Measurements from ENCODE around the gene KCNE4.

The KCNE4 gene

DNA sequence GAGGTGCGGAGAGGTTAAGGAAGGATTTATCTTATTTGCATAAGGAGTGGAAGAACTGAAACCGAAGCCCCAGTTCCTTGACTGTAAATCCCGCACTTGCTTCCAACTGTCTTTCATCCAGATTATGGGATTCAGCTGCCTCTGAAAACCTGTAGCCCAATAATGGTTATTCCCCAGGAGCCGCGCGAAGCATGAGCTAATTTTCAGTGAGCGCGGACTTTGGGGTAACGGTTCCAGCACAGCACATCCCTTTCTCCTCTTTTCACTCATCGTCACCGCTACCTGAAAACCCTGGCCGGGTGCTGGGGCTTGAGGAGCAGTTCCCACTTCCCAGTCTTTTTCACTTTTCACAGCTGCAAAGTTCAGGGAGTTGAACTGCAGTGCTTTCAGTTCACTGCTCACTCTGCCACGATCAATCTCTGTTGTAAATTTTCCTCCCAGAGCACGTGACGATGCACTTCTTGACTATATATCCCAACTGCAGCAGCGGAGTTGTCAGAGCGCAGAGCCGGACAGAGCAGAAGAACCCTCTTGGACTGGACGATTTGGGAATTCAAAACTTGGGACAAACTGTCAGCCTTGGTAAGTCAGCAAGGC is at the start of gene KCNE4:
Gene KCNE4, plus strand, starts transcription at position 498 of the 597 bp plus-strand sequence. CDS start 641 bp downstream, outside the sequence.
- DNase-seq: no peak

GRCh38 chr2:223003191-223003590 is 48.8 kb upstream of the KCNE4 start:
- DNase-seq: no peak

GRCh38 chr2:223005496-223005895 is 46.5 kb upstream of the KCNE4 start:
- no peak for DNase-seq

DNA sequence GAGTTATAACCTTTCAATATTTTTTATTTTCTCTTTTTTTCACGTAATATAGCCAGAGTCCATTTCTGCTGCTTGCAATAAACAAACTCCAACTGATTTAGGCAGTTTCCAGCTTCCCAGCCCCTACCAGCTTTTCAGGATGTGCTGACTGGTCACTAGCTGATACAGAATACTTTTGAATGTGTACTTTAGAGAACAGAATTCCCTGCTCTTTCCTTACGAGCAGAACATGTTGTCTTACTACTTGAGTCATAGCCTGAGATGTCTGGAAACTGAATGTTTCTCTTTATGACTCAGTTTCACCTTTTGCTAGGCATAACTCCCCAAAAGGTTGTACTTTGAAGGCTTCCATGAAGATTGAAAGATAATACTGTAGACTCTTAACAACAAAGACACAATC is 44.5 kb upstream of the KCNE4 start:
- no peak for DNase-seq

DNA sequence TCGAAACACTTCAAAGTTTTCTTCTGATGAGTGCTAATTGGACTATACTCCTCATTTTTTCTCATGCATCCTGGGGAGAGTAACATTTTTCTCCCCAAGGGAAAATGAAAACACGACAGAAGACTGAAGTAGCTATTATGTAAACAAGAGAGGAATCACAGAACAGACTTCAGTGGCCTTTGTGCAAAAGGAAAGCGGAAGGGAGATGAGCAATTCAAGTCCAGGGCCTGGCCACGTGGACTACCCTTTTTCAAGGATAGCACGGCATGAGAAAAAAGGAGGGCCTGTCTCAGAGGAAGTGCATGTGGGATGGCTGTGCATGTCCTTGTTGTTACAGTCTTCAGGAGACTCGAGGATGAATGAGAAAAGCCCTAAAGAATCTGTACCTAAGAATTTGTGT is 43.8 kb upstream of the KCNE4 start:
- no peak for DNase-seq

- no peak for DNase-seq
Observed at GRCh38 chr2:223008956-223009355, 43.0 kb upstream of the KCNE4 start.

DNA sequence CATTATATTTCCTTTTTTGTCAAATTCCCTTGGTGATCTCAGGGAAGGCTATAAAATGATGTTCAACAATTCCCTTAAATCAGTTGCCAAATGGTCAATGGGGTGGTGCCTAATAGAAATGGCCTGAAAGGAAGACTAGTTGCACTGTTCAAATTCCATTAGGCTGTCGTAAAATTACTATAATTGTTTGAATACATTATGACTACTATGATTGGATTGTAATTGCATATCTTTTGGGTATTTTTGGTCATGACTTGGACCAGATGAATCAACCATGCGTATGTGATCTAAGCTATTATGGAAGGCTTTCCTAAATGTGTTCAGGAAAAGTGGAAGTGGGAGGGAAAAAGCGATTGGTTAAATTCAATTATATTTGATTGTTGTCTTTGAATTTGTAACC is 41.3 kb upstream of the KCNE4 start:
- no peak for DNase-seq

- no peak for DNase-seq
Observed at GRCh38 chr2:223012291-223012690, 39.7 kb upstream of the KCNE4 start.

- no peak for DNase-seq
Observed at GRCh38 chr2:223019390-223019930, 32.5 kb upstream of the KCNE4 start.

DNA sequence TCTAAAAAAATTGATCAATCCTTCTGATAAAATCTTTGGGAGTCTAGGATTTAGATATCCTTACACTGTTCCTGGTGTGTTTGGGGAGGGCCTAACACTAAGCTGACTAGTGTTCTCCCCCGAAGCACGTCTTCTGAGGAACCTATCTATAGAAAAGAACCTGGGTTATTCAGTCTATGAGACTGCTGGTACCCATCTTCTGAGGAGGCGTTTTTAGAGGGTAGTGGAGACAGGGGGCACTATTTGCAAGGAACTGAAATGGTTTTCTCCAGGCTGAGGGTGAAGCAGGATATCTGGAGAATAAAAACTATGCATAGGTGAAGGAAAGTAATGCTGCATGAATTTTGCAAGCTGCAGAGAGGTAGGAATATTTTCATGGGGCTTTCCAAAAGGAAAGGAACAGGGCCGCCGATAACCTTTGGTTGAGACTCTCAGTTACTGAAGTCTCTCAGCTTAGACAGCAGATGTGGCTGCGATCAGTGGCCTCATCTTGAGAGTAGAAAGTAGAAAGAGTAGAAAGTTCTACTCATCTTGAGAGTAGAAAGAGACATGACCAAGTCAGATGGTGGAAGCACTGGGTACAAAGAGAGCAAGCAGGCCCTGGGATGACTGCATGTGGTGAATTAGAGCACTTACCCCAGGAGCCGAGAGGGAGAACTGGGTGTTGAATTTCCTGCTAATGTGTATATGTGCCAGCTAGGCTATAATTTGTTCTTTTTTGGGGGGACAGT is 31.8 kb upstream of the KCNE4 start:
- DNase-seq: no peak

- no peak for DNase-seq
Observed at GRCh38 chr2:223020971-223021675, 30.9 kb upstream of the KCNE4 start.

GRCh38 chr2:223026357-223027110 is 25.5 kb upstream of the KCNE4 start:
- no peak for DNase-seq

GRCh38 chr2:223027442-223027841 is 24.5 kb upstream of the KCNE4 start:
- no peak for DNase-seq

GRCh38 chr2:223029287-223029686 is 22.7 kb upstream of the KCNE4 start:
- no peak for DNase-seq

DNA sequence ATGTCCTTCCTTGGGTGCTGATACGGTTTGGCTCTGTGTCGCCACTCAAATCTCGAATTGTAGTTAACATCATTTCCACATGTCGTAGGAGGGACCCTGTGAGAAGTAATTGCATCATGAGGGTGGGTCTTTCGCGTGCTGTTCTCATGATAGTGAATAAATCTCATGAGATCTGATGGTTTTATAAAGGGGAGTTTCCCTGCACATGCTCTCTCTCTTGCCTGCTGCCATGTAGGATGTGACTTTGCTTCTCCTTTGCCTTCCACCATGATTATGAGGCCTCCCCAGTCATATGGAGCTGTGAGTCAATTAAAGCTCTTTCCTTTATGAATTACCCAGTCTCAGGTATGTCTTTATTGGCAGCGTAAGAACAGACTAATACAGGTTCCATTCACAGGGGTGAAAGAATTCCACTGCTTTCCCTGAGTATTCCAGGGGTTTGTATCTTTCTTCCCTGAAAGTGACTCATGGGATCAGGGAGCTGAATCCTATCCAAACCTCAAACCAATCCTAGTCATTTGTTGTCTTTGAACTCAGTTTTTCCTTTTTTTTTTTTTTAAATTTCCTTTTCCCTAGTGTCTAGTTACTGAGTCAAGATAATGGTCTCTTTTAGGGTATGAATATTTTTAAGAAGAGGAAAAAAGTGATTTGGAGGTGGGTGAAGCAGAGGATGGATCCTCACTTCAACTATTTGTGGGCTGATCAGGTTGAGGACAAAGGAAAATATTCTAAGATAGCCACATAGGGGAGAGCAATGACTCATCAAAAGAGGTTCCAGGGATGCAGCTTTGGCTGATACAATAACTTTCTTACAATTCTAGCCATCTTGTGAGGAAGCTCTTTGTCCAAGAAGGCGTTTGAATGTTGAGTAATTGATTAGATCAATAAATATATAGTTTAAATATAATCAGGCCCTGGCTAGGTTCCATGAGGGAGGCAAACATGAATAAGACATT is 19.5 kb upstream of the KCNE4 start:
- no peak for DNase-seq

GRCh38 chr2:223034221-223034975 is 17.6 kb upstream of the KCNE4 start:
- no peak for DNase-seq

GRCh38 chr2:223036790-223037444 is 15.1 kb upstream of the KCNE4 start:
- no peak for DNase-seq

- DNase-seq: no peak
Observed at GRCh38 chr2:223037445-223037800, 14.6 kb upstream of the KCNE4 start.

DNA sequence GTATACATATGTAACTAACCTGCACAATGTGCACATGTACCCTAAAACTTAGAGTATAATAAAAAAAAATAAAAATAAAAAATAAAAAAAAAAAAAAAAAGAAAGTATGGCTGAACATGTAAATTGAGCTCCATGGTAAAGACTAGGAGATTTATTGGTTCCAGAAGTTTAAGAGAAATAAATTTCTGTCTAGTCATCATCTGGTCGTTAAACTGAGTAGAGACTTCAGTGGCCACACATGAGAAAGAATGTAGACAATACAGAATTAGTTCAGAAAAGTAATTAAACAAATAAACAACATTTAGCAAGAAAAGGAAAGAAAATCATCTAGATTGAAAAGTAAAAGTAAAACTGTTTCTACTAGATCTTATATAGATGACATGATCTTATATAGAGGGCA is 12.4 kb upstream of the KCNE4 start:
- no peak for DNase-seq

- DNase-seq: no peak
Observed at GRCh38 chr2:223040527-223040926, 11.5 kb upstream of the KCNE4 start.
